Stimulated activated CD4-positive, alpha-beta T cell treated with anti-CD3 and anti-CD28 coated beads, Interleukin-2, amount 100 ng/mL, for 4 hours (primary cell): ENCODE results near the gene SHD.
A peak's percentile ranks its signal among the peaks of the same experiment; 100 is the strongest.
"Not testable (repeated sequence)": the region's sequence is repeated elsewhere in the genome, so short reads cannot be mapped to it uniquely, and the experiment has no call there.

ENCODE experiments used
- DNase-seq: peaks from one replicate; pipeline ENCODE4 v3.0.0-alpha.2; 2020; ENCODE audit warnings: low read depth

Gene SHD

GRCh38 chr19:4267101-4267900 is 11.8 kb upstream of the SHD start:
- peak; percentile 40 for DNase-seq

GRCh38 chr19:4267901-4268815 is 10.9 kb upstream of the SHD start:
- no peak for DNase-seq

- DNase-seq = no peak
These were observed 10.1 kb upstream of the SHD start for GRCh38 chr19:4268816-4269430.

- no peak for DNase-seq
These were observed 6.2 kb upstream of the SHD start for GRCh38 chr19:4272894-4273293.

GRCh38 chr19:4274321-4274686 is 4.8 kb upstream of the SHD start:
- not testable (repeated sequence) for DNase-seq

- DNase-seq = no peak
These were observed 1.8 kb upstream of the SHD start for GRCh38 chr19:4277191-4277696.

GRCh38 chr19:4278010-4278409 is 1.1 kb upstream of the SHD start:
- DNase-seq = no peak

GRCh38 chr19:4279267-4279529 is 132 bp downstream of the SHD start:
- no peak for DNase-seq

- DNase-seq = no peak
These were observed 710 bp downstream of the SHD start for GRCh38 chr19:4279530-4280422.

GRCh38 chr19:4284176-4284958 is 5.3 kb downstream of the SHD start:
- no peak for DNase-seq

GRCh38 chr19:4284974-4285373 is 5.9 kb downstream of the SHD start:
- DNase-seq = no peak

- DNase-seq = not testable (repeated sequence)
These were observed 7.1 kb downstream of the SHD start for GRCh38 chr19:4286141-4286540.

GRCh38 chr19:4288091-4288777 is 9.2 kb downstream of the SHD start:
- no peak for DNase-seq

GRCh38 chr19:4291184-4291732 is 12.2 kb downstream of the SHD start:
- DNase-seq = no peak

GRCh38 chr19:4292515-4292914 is 13.4 kb downstream of the SHD start:
- DNase-seq = no peak

GRCh38 chr19:4294389-4294788 is 15.3 kb downstream of the SHD start:
- no peak for DNase-seq

GRCh38 chr19:4295972-4296771 is 17.1 kb downstream of the SHD start:
- no peak for DNase-seq

GRCh38 chr19:4297901-4298809 is 19.1 kb downstream of the SHD start:
- peak; percentile 17 for DNase-seq
